Measurements from ENCODE around the gene ZNF12. TPM values are rescaled to one million over a fixed set of nuclear protein-coding genes. Genes with fewer than 3 reads are reported as not detected.

Gene ZNF12
- total RNA-seq, 1 experiment from 2014 or later: 34.4 TPM

GRCh38 chr7:6647080-6647479 is 59.7 kb downstream of the ZNF12 start:
- Histone ChIP-seq H3K9me2 (replicated peaks; ENCODE audit: insufficient read depth, low read length) (no peaks in the 10 kb centered on the region), H3K27me3 (ENCODE audit: low read length) (no peaks in the 10 kb centered on the region), H3K4me3 (ENCODE audit: low read length) (no peak overlapping the region), H3K9me3 (ENCODE audit: low read length) (no peaks in the 10 kb centered on the region), H4K20me1 (ENCODE audit: insufficient read depth, low read depth, low read length) (no peaks in the 10 kb centered on the region), H3K36me3 (ENCODE audit: insufficient read depth, low read length) (peaks cover 6% of the 10 kb centered on the region; the same call in 1 of the 2 replicates), H3K79me2 (ENCODE audit: low read length) (peaks cover 6% of the 10 kb centered on the region; the same call in 1 of the 2 replicates), H2AFZ (ENCODE audit: low read length) (no peak overlapping the region), H3K9ac (ENCODE audit: low read length) (no peak overlapping the region), H3K4me2 (ENCODE audit: low read depth, low read length, poor library complexity, severe bottlenecking) (no peak overlapping the region), H3K4me1 (ENCODE audit: low read length) (no peaks in the 10 kb centered on the region), H3K27ac (ENCODE audit: low read length) (no peak overlapping the region)
- DNase-seq: no peak

- Histone ChIP-seq H3K36me3 (ENCODE audit: insufficient read depth, low read length) (peaks cover 6% of the 10 kb centered on the region; the same call in 1 of the 2 replicates), H3K79me2 (ENCODE audit: low read length) (peaks cover 9% of the 10 kb centered on the region; the same call in 1 of the 2 replicates), H3K4me3 (ENCODE audit: low read length) (no peak overlapping the region), H3K9me3 (ENCODE audit: low read length) (no peaks in the 10 kb centered on the region), H3K4me2 (ENCODE audit: low read depth, low read length, poor library complexity, severe bottlenecking) (no peak overlapping the region), H4K20me1 (ENCODE audit: insufficient read depth, low read depth, low read length) (no peaks in the 10 kb centered on the region), H3K4me1 (ENCODE audit: low read length) (no peaks in the 10 kb centered on the region), H3K9ac (ENCODE audit: low read length) (no peak overlapping the region), H3K9me2 (replicated peaks; ENCODE audit: insufficient read depth, low read length) (no peaks in the 10 kb centered on the region), H3K27me3 (ENCODE audit: low read length) (no peaks in the 10 kb centered on the region), H2AFZ (ENCODE audit: low read length) (no peak overlapping the region), H3K27ac (ENCODE audit: low read length) (no peak overlapping the region)
- no peak for DNase-seq
Measured at GRCh38 chr7:6646465-6646864, 60.3 kb downstream of the ZNF12 start.

GRCh38 chr7:6644728-6645127 is 62.0 kb downstream of the ZNF12 start:
- Histone ChIP-seq H3K4me1 (ENCODE audit: low read length) (no peaks in the 10 kb centered on the region), H3K27ac (ENCODE audit: low read length) (no peak overlapping the region), H3K9me3 (ENCODE audit: low read length) (no peaks in the 10 kb centered on the region), H4K20me1 (ENCODE audit: insufficient read depth, low read depth, low read length) (peaks cover 7% of the 10 kb centered on the region; the same call in 1 of the 2 replicates), H2AFZ (ENCODE audit: low read length) (no peak overlapping the region), H3K9ac (ENCODE audit: low read length) (no peak overlapping the region), H3K36me3 (ENCODE audit: insufficient read depth, low read length) (peaks cover 8% of the 10 kb centered on the region; the same call in 1 of the 2 replicates), H3K79me2 (ENCODE audit: low read length) (peaks cover 26% of the 10 kb centered on the region), H3K4me3 (ENCODE audit: low read length) (no peak overlapping the region), H3K27me3 (ENCODE audit: low read length) (no peaks in the 10 kb centered on the region), H3K9me2 (replicated peaks; ENCODE audit: insufficient read depth, low read length) (no peaks in the 10 kb centered on the region), H3K4me2 (ENCODE audit: low read depth, low read length, poor library complexity, severe bottlenecking) (no peak overlapping the region)
- no peak for DNase-seq

- no peak for DNase-seq
- no peak overlapping the region for H3K4me2 ChIP-seq (ENCODE audit: low read depth, low read length, poor library complexity, severe bottlenecking)
- H3K79me2 ChIP-seq (ENCODE audit: low read length): peaks cover 32% of the 10 kb centered on the region
- H3K9ac ChIP-seq (ENCODE audit: low read length): no peak overlapping the region
- H4K20me1 ChIP-seq (ENCODE audit: insufficient read depth, low read depth, low read length): peaks cover 7% of the 10 kb centered on the region; the same call in 1 of the 2 replicates
- no peak overlapping the region for H3K4me3 ChIP-seq (ENCODE audit: low read length)
- H2AFZ ChIP-seq (ENCODE audit: low read length): no peak overlapping the region
- no peaks in the 10 kb centered on the region for H3K9me2 ChIP-seq (replicated peaks; ENCODE audit: insufficient read depth, low read length)
- H3K36me3 ChIP-seq (ENCODE audit: insufficient read depth, low read length): peaks cover 8% of the 10 kb centered on the region; the same call in 1 of the 2 replicates
- no peak overlapping the region for H3K27ac ChIP-seq (ENCODE audit: low read length)
- H3K27me3 ChIP-seq (ENCODE audit: low read length): no peaks in the 10 kb centered on the region
- H3K9me3 ChIP-seq (ENCODE audit: low read length): no peaks in the 10 kb centered on the region
- no peaks in the 10 kb centered on the region; the same call in 1 of the 2 replicates for H3K4me1 ChIP-seq (ENCODE audit: low read length)
Measured at GRCh38 chr7:6643915-6644625, 62.7 kb downstream of the ZNF12 start.

GRCh38 chr7:6642861-6643640 is 63.7 kb downstream of the ZNF12 start:
- Histone ChIP-seq H2AFZ (ENCODE audit: low read length) (no peak overlapping the region), H3K27me3 (ENCODE audit: low read length) (no peaks in the 10 kb centered on the region), H3K9me3 (ENCODE audit: low read length) (no peaks in the 10 kb centered on the region), H3K9ac (ENCODE audit: low read length) (no peak overlapping the region), H3K27ac (ENCODE audit: low read length) (no peak overlapping the region), H3K9me2 (replicated peaks; ENCODE audit: insufficient read depth, low read length) (no peaks in the 10 kb centered on the region), H4K20me1 (ENCODE audit: insufficient read depth, low read depth, low read length) (peaks cover 10% of the 10 kb centered on the region; the same call in 1 of the 2 replicates), H3K79me2 (ENCODE audit: low read length) (peaks cover 43% of the 10 kb centered on the region), H3K4me2 (ENCODE audit: low read depth, low read length, poor library complexity, severe bottlenecking) (no peak overlapping the region), H3K36me3 (ENCODE audit: insufficient read depth, low read length) (peaks cover 8% of the 10 kb centered on the region; the same call in 1 of the 2 replicates), H3K4me1 (ENCODE audit: low read length) (peaks cover 7% of the 10 kb centered on the region), H3K4me3 (ENCODE audit: low read length) (no peak overlapping the region)
- no peak for DNase-seq

GRCh38 chr7:6642239-6642839 is 64.4 kb downstream of the ZNF12 start:
- Histone ChIP-seq H3K4me1 (ENCODE audit: low read length) (peaks cover 9% of the 10 kb centered on the region), H3K27ac (ENCODE audit: low read length) (no peak overlapping the region), H3K9me2 (replicated peaks; ENCODE audit: insufficient read depth, low read length) (no peaks in the 10 kb centered on the region), H3K79me2 (ENCODE audit: low read length) (peaks cover 47% of the 10 kb centered on the region), H3K27me3 (ENCODE audit: low read length) (no peaks in the 10 kb centered on the region), H4K20me1 (ENCODE audit: insufficient read depth, low read depth, low read length) (peaks cover 10% of the 10 kb centered on the region; the same call in 1 of the 2 replicates), H3K4me3 (ENCODE audit: low read length) (no peak overlapping the region), H3K9ac (ENCODE audit: low read length) (no peak overlapping the region), H3K9me3 (ENCODE audit: low read length) (no peaks in the 10 kb centered on the region), H3K36me3 (ENCODE audit: insufficient read depth, low read length) (peaks cover 8% of the 10 kb centered on the region; the same call in 1 of the 2 replicates), H3K4me2 (ENCODE audit: low read depth, low read length, poor library complexity, severe bottlenecking) (no peak overlapping the region), H2AFZ (ENCODE audit: low read length) (no peak overlapping the region)
- DNase-seq: no peak

- no peak overlapping the region for H3K9ac ChIP-seq (ENCODE audit: low read length)
- H3K9me2 ChIP-seq (replicated peaks; ENCODE audit: insufficient read depth, low read length): no peaks in the 10 kb centered on the region
- H3K79me2 ChIP-seq (ENCODE audit: low read length): peaks cover 45% of the 10 kb centered on the region
- 0 out of 2 replicates have a peak, but pooled peaks cover 8% of the 10 kb centered on the region for H3K36me3 ChIP-seq (ENCODE audit: insufficient read depth, low read length)
- no peak overlapping the region for H3K27ac ChIP-seq (ENCODE audit: low read length)
- peaks cover 10% of the 10 kb centered on the region; the same call in 1 of the 2 replicates for H4K20me1 ChIP-seq (ENCODE audit: insufficient read depth, low read depth, low read length)
- no peaks in the 10 kb centered on the region for H3K27me3 ChIP-seq (ENCODE audit: low read length)
- no peak overlapping the region for H3K4me2 ChIP-seq (ENCODE audit: low read depth, low read length, poor library complexity, severe bottlenecking)
- DNase-seq: no peak
- no peak overlapping the region for H2AFZ ChIP-seq (ENCODE audit: low read length)
- peaks cover 15% of the 10 kb centered on the region for H3K4me1 ChIP-seq (ENCODE audit: low read length)
- no peaks in the 10 kb centered on the region for H3K9me3 ChIP-seq (ENCODE audit: low read length)
- no peak overlapping the region for H3K4me3 ChIP-seq (ENCODE audit: low read length)
Measured at GRCh38 chr7:6641305-6642035, 65.3 kb downstream of the ZNF12 start.
